ENCODE data around the gene ZNF862. TPM values are rescaled to one million over a fixed set of nuclear protein-coding genes. Genes with fewer than 3 reads are reported as not detected.

ZNF862 gene
- total RNA-seq, 1 donor: 8.8 TPM

DNA sequence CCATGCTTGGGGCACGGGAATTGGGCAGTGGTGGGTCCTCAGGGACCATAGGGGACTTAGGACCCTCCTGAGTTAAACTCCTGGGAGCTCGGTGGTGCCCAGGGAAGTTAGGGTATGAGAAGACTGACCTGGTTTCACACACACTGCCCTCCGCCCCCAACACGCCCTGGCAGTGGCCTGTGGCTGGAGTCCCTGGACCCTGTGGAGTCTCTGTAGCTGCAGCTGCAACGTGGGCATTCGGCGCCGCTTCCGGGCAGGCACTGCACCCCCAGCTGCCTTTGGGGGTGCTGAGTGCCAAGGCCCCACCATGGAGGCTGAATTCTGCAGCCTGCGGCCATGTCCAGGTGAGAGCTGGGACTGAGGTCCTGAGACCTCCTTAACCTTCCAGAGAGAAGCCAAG is 29.9 kb upstream of the ZNF862 start:
- no peak overlapping the region for H3K4me3 ChIP-seq (ENCODE audit: low read depth, low read length)
- no peak for DNase-seq (ENCODE audit: low read depth)
- TF ChIP-seq, protein P1, sequence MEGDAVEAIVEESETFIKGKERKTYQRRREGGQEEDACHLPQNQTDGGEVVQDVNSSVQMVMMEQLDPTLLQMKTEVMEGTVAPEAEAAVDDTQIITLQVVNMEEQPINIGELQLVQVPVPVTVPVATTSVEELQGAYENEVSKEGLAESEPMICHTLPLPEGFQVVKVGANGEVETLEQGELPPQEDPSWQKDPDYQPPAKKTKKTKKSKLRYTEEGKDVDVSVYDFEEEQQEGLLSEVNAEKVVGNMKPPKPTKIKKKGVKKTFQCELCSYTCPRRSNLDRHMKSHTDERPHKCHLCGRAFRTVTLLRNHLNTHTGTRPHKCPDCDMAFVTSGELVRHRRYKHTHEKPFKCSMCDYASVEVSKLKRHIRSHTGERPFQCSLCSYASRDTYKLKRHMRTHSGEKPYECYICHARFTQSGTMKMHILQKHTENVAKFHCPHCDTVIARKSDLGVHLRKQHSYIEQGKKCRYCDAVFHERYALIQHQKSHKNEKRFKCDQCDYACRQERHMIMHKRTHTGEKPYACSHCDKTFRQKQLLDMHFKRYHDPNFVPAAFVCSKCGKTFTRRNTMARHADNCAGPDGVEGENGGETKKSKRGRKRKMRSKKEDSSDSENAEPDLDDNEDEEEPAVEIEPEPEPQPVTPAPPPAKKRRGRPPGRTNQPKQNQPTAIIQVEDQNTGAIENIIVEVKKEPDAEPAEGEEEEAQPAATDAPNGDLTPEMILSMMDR (IDR thresholded peaks at IDR 0.05; ENCODE audit: insufficient read depth, low read length): no peak

DNA sequence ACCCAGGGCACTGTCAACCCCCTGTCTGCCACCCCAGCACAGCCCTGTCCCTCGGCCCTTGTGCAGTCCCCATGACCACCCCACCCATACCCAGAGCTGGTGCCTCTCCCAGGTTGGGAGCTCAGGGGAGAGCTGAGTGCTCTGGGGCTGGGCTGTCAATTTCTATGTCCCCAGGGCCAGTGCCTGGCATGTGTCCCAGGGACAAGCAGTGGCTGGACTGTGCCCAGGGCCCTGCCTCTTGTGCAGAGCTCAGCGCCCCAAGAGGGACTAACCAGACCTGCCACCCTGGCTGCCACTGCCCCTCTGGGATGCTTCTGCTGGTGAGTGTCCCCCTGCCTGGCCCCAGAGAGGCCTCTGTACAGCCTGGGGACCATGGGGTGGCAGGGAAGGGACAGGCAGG is 29.0 kb upstream of the ZNF862 start:
- no peak for DNase-seq (ENCODE audit: low read depth)
- H3K4me3 ChIP-seq (ENCODE audit: low read depth, low read length): no peak overlapping the region
- TF ChIP-seq, protein P1 (IDR thresholded peaks at IDR 0.05; ENCODE audit: insufficient read depth, low read length): no peak

DNA sequence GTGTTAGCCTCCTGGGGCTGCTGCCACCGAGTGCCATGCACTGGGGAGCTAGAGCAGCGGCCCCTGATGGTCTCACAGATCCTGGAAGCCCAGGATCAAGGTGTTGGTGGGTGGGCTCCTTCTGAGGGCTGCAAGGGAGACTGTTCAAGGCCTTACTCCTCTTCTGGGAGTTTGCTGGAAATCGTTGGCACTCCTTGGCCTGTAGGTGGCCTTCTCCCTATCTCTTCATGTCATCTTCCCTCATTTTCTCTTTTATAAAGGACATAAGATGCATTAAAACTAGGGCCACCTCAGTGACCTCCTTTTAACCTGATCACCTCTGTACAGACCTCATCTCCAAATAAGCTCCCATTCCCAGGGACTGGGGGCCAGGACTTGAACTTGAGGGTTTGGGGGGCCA is 27.0 kb upstream of the ZNF862 start:
- H3K4me3 ChIP-seq (ENCODE audit: low read depth, low read length): no peak overlapping the region
- TF ChIP-seq, protein P1 (IDR thresholded peaks at IDR 0.05; ENCODE audit: insufficient read depth, low read length): peak; percentile 33
- no peak for DNase-seq (ENCODE audit: low read depth)

DNA sequence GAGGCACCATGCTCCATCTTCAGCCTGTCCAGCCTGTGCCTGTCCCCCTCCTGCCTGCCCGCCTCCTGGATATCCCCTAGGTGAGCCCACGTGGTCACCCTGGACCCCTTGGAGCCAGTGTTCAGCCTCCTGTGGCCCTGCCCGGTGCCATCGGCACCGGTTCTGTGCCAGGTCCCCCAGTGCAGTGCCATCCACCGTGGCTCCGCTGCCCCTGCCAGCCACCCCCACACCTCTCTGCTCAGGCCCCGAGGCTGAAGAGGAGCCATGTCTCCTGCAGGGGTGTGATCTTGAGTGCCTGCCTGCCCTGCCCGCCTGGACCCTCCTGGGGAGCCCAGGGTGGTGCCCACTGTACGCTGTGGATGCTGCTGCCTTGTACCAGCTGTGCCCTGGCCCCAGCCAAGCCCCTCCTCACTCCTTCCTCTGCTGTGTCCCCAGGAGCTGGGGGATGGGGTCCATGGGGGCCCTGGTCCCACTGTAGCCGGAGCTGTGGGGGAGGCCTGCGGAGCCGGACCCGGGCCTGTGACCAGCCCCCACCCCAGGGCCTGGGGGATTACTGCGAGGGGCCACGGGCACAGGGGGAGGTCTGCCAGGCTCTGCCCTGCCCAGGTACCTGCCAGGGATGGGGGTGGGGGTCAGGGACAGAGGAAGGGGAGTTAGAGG is 26.2 kb upstream of the ZNF862 start:
- H3K4me3 ChIP-seq (ENCODE audit: low read depth, low read length): no peak overlapping the region
- TF ChIP-seq, protein P1 (IDR thresholded peaks at IDR 0.05; ENCODE audit: insufficient read depth, low read length): no peak
- DNase-seq (ENCODE audit: low read depth): no peak

DNA sequence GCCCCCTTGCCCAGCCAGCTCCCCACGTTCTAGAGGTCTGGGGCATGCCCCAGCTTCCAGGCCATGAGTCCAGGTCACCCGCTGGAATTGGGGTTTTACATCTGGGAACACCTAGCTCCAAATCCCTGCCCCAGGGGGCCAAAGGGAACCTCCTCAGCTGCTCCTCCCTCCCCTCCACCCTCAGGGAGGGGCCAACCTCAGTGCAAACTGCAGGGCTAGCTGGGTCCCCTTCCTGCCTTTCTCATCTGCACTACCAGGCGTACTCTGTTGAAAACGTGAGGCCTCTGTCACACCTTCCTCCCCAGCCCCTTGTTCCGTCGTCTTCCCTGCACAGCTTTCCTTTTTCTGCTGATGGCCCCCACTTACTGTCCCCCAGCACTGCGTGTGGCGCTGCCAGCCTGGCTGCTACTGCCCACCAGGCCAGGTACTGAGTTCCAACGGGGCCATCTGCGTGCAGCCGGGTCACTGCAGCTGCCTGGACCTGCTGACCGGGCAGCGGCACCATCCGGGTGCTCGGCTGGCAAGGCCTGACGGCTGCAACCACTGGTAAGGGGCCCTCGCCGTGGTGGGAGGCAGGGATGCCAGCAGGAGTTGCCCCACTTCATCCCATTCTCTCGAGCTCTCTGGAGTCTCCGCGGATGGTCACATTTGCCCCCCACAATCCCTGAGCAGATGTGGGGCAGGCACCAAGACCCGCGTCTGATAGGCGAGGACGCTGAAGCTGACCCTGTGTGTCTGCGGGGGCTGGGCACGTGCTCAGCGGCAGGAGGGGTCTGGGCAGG is 24.7 kb upstream of the ZNF862 start:
- TF ChIP-seq, protein P1 (IDR thresholded peaks at IDR 0.05; ENCODE audit: insufficient read depth, low read length): no peak
- no peak overlapping the region for H3K4me3 ChIP-seq (ENCODE audit: low read depth, low read length)
- DNase-seq (ENCODE audit: low read depth): no peak

DNA sequence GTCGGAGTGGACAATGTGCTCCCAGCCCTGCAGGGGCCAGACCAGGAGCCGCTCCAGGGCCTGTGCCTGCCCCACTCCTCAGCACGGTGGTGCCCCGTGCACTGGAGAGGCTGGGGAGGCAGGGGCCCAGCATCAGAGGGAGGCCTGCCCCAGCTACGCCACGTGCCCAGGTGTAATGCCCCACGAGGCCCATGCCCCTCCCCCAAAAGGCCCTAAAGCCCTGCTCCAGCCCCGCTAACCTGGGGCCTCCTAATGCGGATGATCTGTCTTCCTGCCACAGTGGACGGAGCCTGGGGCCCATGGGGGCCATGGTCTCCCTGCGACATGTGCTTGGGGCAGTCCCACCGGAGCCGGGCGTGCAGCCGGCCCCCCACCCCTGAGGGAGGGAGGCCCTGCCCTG is 23.7 kb upstream of the ZNF862 start:
- TF ChIP-seq, protein P1 (IDR thresholded peaks at IDR 0.05; ENCODE audit: insufficient read depth, low read length): no peak

More for the DNA sequence above, 23.7 kb upstream of the ZNF862 start:
- DNase-seq (ENCODE audit: low read depth): no peak
- no peak overlapping the region for H3K4me3 ChIP-seq (ENCODE audit: low read depth, low read length)

Measured in fibroblast of the aortic adventitia (primary cell).